UCSD-AML1 (cell line): ENCODE results near the gene TJP2.
A peak's percentile ranks its signal among the peaks of the same experiment; 100 is the strongest.

Experiments used
- DNase-seq: peaks from one replicate; lab custom pipeline; 2025; ENCODE audit not compliant: unreplicated experiment; lab: John Stamatoyannopoulos, UW

The TJP2 gene

GRCh38 chr9:69222970-69223369 is 48.9 kb downstream of the TJP2 start:
- DNase-seq, result no peak

GRCh38 chr9:69223605-69224004 is 49.5 kb downstream of the TJP2 start:
- peak; percentile 22 for DNase-seq

- DNase-seq, result no peak
These were observed 55.3 kb downstream of the TJP2 start for GRCh38 chr9:69229367-69229766.

- DNase-seq, result no peak
These were observed 58.1 kb downstream of the TJP2 start for GRCh38 chr9:69232135-69232534.

GRCh38 chr9:69234683-69235082 is 60.6 kb downstream of the TJP2 start:
- DNase-seq, result no peak

GRCh38 chr9:69236188-69236587 is 62.1 kb downstream of the TJP2 start:
- DNase-seq, result no peak

GRCh38 chr9:69237702-69238295 is 63.7 kb downstream of the TJP2 start:
- no peak for DNase-seq

GRCh38 chr9:69243116-69243515 is 69.0 kb downstream of the TJP2 start:
- DNase-seq, result no peak

GRCh38 chr9:69246629-69247028 is 72.6 kb downstream of the TJP2 start:
- DNase-seq, result no peak

- no peak for DNase-seq
These were observed 73.9 kb downstream of the TJP2 start for GRCh38 chr9:69248005-69248404.

GRCh38 chr9:69249337-69249736 is 75.3 kb downstream of the TJP2 start:
- DNase-seq, result no peak

GRCh38 chr9:69250681-69251080 is 76.6 kb downstream of the TJP2 start:
- no peak for DNase-seq

- no peak for DNase-seq
These were observed 78.4 kb downstream of the TJP2 start for GRCh38 chr9:69252436-69252835.

- no peak for DNase-seq
These were observed 79.0 kb downstream of the TJP2 start for GRCh38 chr9:69253057-69253456.

- DNase-seq, result no peak
These were observed 80.1 kb downstream of the TJP2 start for GRCh38 chr9:69254223-69254622.

- DNase-seq, result no peak
These were observed 81.5 kb downstream of the TJP2 start for GRCh38 chr9:69255591-69255990.

GRCh38 chr9:69258551-69258950 is 84.5 kb downstream of the TJP2 start:
- no peak for DNase-seq

- no peak for DNase-seq
These were observed 86.1 kb downstream of the TJP2 start for GRCh38 chr9:69260161-69260560.

- DNase-seq, result no peak
These were observed 87.6 kb downstream of the TJP2 start for GRCh38 chr9:69261636-69262035.

- DNase-seq, result peak; percentile 15
These were observed 90.4 kb downstream of the TJP2 start for GRCh38 chr9:69264526-69264925.

GRCh38 chr9:69265891-69266290 is 91.8 kb downstream of the TJP2 start:
- no peak for DNase-seq

GRCh38 chr9:69272212-69272611 is 98.1 kb downstream of the TJP2 start:
- no peak for DNase-seq

- DNase-seq, result no peak
These were observed 99.1 kb downstream of the TJP2 start for GRCh38 chr9:69273161-69273560.

- no peak for DNase-seq
These were observed 102.7 kb downstream of the TJP2 start for GRCh38 chr9:69276775-69277174.
